ENCODE measurements around the gene NRG3. TPM values are rescaled to one million over a fixed set of nuclear protein-coding genes. Genes with fewer than 3 reads are reported as not detected.

The NRG3 gene
- total RNA-seq, 6 donors from 2014 or later = 0.44 to 2.7 (median 1.5) TPM; not detected in 1

- Histone ChIP-seq H3K36me3 (no peaks in the 10 kb centered on the region), H3K27ac (no peak overlapping the region), H3K4me1 (no peaks in the 10 kb centered on the region), H3K27me3 (no peaks in the 10 kb centered on the region), H3K4me3 (no peak overlapping the region), H3K9me3 (no peaks in the 10 kb centered on the region)
- TF ChIP-seq CTCF (IDR thresholded peaks at IDR 0.05) (no peak), EP300 (IDR thresholded peaks at IDR 0.05) (no peak), POLR2AphosphoS5 (IDR thresholded peaks at IDR 0.05) (no peak), POLR2A (IDR thresholded peaks at IDR 0.05) (no peak)
- 89 to 94% methylated on average over 2 of the region's 2 CpGs for WGBS, 2 donors
- DNase-seq (no peak), ATAC-seq (ENCODE audit: low FRiP score in 2 of 2) (no peak)
These were observed 1060.0 kb downstream of the NRG3 start for GRCh38 chr10:82934947-82935346.

DNA sequence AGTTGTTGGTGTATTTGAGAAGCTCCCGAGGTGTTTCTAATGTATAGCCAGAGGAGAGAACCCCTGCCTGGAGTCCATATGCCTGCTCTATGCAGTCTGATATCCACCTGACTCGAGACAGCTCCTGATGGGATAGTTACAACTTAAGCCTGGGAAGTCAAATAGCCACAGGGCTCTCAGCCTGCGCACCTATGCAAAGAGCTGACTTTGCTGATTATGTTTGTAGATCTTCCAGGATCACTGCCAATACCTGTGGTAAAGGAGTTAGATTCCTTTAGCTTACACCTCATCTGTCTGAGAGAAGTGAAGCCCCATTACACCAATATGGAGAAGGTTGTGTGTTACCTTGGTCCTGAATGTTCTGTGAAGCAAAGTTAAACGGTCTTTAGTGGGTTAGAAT, 1063.3 kb downstream of the NRG3 start:
- Histone ChIP-seq H3K36me3 (no peaks in the 10 kb centered on the region), H3K4me1 (peaks cover 0 to 4% (median 0%) of the 10 kb centered on the region in 4 donors), H3K27ac (no peak overlapping the region), H3K4me3 (no peak overlapping the region), H3K9me3 (no peaks in the 10 kb centered on the region), H3K27me3 (no peaks in the 10 kb centered on the region)
- DNase-seq = no peak
- TF ChIP-seq POLR2AphosphoS5 (IDR thresholded peaks at IDR 0.05) (no peak), POLR2A (IDR thresholded peaks at IDR 0.05) (no peak), CTCF (IDR thresholded peaks at IDR 0.05) (no peak), EP300 (IDR thresholded peaks at IDR 0.05) (no peak)
- no peak for ATAC-seq (ENCODE audit: low FRiP score in 2 of 2)
- WGBS, 2 donors = 73 to 83% methylated on average over 4 of the region's 4 CpGs

GRCh38 chr10:82942286-82943099, 1067.5 kb downstream of the NRG3 start:
- Histone ChIP-seq H3K27ac (no peak overlapping the region), H3K36me3 (no peaks in the 10 kb centered on the region), H3K4me3 (no peak overlapping the region), H3K4me1 (peaks cover 0 to 4% (median 0%) of the 10 kb centered on the region in 4 donors), H3K9me3 (no peaks in the 10 kb centered on the region), H3K27me3 (no peaks in the 10 kb centered on the region)
- WGBS, 2 donors = 74% methylated on average over 3 of the region's 3 CpGs
- ATAC-seq (ENCODE audit: low FRiP score in 2 of 2) = peak; percentile 79
- TF ChIP-seq POLR2AphosphoS5 (IDR thresholded peaks at IDR 0.05) = no peak
- TF ChIP-seq CTCF (IDR thresholded peaks at IDR 0.05) = no peak
- no peak for TF ChIP-seq EP300 (IDR thresholded peaks at IDR 0.05)
- no peak for TF ChIP-seq POLR2A (IDR thresholded peaks at IDR 0.05)
- no peak for DNase-seq

- Histone ChIP-seq H3K9me3 (no peaks in the 10 kb centered on the region), H3K27ac (no peak overlapping the region), H3K27me3 (no peaks in the 10 kb centered on the region), H3K4me3 (no peak overlapping the region), H3K36me3 (no peaks in the 10 kb centered on the region), H3K4me1 (peaks cover 0 to 4% (median 0%) of the 10 kb centered on the region in 4 donors)
- no peak for TF ChIP-seq POLR2A (IDR thresholded peaks at IDR 0.05)
- TF ChIP-seq CTCF (IDR thresholded peaks at IDR 0.05) = no peak
- no peak for TF ChIP-seq POLR2AphosphoS5 (IDR thresholded peaks at IDR 0.05)
- TF ChIP-seq EP300 (IDR thresholded peaks at IDR 0.05) = no peak
- ATAC-seq (ENCODE audit: low FRiP score in 2 of 2) = no peak
- DNase-seq = no peak
- whole genome bisulfite sequencing, 2 donors = 57 to 61% methylated on average over 3 of the region's 3 CpGs
These were observed 1068.1 kb downstream of the NRG3 start for GRCh38 chr10:82943142-82943541.

Measured in upper lobe of left lung (tissue), 6 donors.